Peyer's patch (tissue), 4 donors: ENCODE data around the gene LAMB1.

Experiments used
- POLR2A ChIP-seq, 2 donors: fragments of 450-650 bp; IDR thresholded peaks; one replicate each; pipeline ENCODE4 v1.5.1; 2017; ENCODE audit warnings: antibody characterized with exemption in 2 of 2, mild to moderate bottlenecking in 2 of 2, moderate library complexity in 2 of 2
- TF ChIP-seq, protein P1 (sequence below), 6 experiments: fragments of 450-650 bp in 4 of 6; fragments of 200-600 bp in 2 of 6; sonication (generic) in 1 of 6; IDR thresholded peaks; one replicate each; pipeline ENCODE4 v1.5.1; 2017 to 2019; ENCODE audit warnings: antibody characterized with exemption in 6 of 6, mild to moderate bottlenecking in 3 of 6, moderate library complexity in 1 of 6

DNA sequence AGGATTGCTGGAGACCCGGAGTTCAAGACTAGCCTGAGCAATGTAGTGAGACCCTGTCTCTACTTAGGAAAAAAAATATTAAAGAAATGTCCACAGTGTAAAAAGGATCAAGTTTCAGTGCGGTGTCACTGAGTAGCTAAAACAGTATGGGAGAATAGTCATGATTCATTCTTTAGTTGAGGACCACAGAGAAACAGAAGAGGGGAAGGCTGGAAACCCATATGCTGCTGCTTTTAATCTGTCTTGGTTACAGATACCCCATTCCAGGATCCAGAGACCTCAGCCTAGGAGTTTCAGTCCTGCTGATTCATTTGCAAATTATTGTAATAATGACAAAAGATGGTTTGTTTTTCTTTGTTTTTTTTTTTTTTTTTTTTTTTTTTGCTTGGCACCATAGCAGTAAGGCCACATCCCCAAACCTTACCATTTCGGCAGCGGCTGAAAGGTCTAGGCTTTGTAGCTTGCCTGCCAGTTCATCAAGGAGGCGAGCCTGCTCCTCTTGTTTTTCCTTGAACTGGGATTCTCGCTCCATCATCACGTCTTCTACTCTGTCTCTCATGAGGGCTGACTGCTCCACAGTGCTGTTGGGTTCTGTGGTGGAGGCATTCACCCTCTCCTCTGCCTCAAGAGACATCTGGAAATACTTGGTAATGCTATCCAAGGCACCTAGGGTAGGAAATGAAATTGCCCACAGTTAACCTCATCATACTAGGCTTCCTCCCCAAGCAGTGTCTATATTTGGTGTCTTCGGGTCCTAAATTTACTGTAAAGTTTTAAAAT is 67.8 kb downstream of the LAMB1 start:
- TF ChIP-seq POLR2A (IDR thresholded peaks at IDR 0.05): no peak
- TF ChIP-seq, protein P1, sequence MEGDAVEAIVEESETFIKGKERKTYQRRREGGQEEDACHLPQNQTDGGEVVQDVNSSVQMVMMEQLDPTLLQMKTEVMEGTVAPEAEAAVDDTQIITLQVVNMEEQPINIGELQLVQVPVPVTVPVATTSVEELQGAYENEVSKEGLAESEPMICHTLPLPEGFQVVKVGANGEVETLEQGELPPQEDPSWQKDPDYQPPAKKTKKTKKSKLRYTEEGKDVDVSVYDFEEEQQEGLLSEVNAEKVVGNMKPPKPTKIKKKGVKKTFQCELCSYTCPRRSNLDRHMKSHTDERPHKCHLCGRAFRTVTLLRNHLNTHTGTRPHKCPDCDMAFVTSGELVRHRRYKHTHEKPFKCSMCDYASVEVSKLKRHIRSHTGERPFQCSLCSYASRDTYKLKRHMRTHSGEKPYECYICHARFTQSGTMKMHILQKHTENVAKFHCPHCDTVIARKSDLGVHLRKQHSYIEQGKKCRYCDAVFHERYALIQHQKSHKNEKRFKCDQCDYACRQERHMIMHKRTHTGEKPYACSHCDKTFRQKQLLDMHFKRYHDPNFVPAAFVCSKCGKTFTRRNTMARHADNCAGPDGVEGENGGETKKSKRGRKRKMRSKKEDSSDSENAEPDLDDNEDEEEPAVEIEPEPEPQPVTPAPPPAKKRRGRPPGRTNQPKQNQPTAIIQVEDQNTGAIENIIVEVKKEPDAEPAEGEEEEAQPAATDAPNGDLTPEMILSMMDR (IDR thresholded peaks at IDR 0.05): no peak
